HUDEP-2 (cell line): ENCODE results near the gene CRAMP1.
"Not testable (repeated sequence)": the region's sequence is repeated elsewhere in the genome, so short reads cannot be mapped to it uniquely, and the experiment has no call there.

Experiments used
- DNase-seq, 76 experiments: peaks; one replicate each; lab custom pipeline; 2025; ENCODE audit not compliant: unreplicated experiment in 76 of 76; lab: John Stamatoyannopoulos, UW

The CRAMP1 gene

DNA sequence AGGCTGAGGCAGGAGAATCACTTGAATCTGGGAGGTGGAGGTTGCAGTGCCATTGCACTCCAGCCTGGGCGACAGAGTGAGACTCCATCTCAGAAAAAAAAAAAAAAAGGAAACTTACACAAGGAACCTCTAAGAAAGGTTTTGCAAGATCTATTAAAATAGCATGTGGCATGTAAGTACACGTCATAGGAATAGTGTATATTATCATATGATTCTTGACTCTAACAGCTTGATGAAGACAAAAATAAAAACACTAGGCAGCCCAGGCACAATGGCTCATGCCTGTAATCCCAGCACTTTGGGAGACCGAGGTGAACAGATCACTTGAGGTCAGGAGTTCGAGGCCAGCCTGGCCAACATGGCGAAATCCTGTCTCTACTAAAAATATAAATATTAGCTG is 16.6 kb upstream of the CRAMP1 start:
- not testable (repeated sequence) for DNase-seq

DNA sequence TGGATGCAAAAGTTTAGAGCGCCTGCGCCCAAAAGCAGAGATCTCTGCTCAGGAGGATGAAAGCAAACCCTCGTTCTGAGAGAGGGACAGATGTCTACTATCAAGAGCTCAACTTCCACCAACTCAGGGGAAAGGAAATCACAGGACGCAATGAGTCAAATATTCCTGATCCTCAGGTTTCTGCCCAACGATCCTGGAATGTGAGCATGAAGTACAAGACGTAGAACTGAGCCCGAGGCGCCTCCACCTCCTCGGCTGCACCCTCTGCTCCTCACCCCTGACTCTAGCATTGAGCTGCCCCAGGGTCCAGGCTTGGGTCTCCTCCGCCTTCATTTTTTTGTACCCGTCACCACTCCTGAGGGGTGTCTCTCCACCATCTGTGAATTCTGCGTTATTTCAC is 15.6 kb upstream of the CRAMP1 start:
- DNase-seq = no peak

- DNase-seq = no peak
Observed at GRCh38 chr16:1597154-1597553, 15.0 kb upstream of the CRAMP1 start.

DNA sequence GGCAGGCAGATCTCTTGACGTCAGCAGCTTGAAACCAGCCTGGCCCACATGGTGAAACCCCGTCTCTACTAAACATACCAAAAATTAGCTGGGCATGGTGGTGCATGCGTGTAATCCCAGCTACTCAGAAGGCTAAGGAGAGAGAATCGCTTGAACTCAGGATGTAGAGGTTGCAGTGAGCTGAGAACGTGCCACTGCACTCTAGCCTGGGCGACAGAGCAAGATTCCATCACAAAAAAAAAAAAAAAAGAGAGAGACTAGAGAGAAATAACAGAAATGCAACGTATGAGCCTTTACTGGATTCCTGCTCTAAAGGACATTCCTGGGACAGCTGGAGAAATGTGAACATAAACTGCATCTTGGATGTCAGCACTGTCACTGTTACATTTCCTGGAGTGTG is 11.1 kb upstream of the CRAMP1 start:
- no peak for DNase-seq

GRCh38 chr16:1601489-1601888 is 10.7 kb upstream of the CRAMP1 start:
- no peak for DNase-seq

- DNase-seq = no peak
Observed at GRCh38 chr16:1602285-1602684, 9.9 kb upstream of the CRAMP1 start.

- DNase-seq = no peak
Observed at GRCh38 chr16:1606774-1607173, 5.4 kb upstream of the CRAMP1 start.

DNA sequence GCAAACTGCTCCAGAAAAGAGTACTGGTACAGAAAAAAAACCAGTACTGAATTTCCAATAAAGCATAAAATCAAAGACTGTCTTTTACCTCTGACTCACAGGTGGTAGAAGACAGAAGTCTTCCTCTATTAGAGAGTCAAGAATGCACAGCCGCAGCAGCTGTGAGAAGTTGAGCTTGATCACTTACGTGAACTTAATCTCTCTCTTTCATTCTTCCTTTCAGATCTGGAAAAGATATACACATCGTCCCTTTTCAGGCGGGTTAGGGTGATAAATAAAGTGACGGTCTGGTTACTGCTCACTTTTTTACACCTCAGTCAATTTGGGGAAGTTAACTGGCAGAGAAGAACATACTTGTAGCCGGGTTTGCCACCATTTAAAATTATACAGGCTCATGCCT is 4.2 kb upstream of the CRAMP1 start:
- no peak for DNase-seq

GRCh38 chr16:1610071-1610898 is 1.9 kb upstream of the CRAMP1 start:
- peak in 73 of 76 experiments; percentile 20 to 91 (median 82) for DNase-seq

GRCh38 chr16:1610899-1611632 is 1.1 kb upstream of the CRAMP1 start:
- peak in 28 of 76 experiments; percentile 14 to 83 (median 49) for DNase-seq

- peak in 27 of 76 experiments; percentile 2 to 41 (median 16) for DNase-seq
Observed at GRCh38 chr16:1613211-1613622, 1.1 kb downstream of the CRAMP1 start.

GRCh38 chr16:1613728-1614455 is 1.7 kb downstream of the CRAMP1 start:
- peak in 3 of 76 experiments; percentile 20 to 27 (median 25) for DNase-seq

DNA sequence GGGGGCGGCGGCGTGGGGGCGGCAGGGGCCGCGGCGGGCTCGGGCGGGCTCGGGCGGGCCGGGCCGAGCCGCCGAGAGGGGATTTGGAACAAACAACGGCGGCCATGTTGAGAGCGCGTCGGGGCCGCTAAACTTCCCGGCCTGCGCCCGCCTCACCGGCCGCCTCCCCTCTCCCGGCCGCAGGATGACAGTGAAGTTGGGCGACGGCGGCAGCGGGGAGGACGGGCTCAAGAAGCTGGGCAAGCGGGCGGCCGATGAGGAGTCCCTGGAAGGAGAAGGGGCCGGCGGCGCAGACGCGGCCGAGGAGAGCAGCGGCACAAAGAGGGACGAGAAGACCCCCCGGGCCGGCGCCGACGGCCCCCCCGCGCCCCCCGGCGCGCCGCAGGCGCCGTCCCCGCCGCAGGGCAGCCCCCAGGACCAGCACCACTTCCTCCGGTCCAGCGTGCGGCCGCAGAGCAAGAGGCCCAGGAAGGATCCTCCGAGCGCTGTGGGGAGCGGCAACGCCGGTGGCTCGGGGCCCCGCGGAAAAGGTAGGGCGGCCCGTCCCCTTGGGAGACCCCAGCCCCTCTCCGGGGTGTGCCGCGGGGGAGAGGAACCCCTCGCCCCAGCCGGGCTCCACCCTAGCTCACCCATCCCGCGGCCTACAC is 2.4 kb downstream of the CRAMP1 start:
- DNase-seq = peak in 5 of 76 experiments; percentile 4 to 20 (median 10)

DNA sequence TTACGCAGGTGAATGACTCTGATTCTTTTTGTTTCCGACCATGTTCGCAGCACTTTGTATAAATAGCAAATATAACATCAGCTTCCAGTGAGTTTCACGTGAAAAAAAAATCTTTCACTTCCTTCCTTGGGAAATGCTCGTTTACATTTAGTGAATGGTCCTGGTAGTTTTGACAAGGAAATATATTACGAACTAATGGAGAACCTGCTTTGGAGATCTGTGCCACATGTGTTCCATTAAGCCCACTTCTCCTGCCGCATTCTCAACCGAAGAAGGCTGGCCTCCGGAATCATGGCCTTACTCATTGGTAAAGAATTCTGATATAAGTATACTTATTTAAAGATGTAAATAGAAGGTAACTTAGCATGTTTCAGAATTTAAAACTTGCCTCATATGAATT is 3.6 kb downstream of the CRAMP1 start:
- no peak for DNase-seq

DNA sequence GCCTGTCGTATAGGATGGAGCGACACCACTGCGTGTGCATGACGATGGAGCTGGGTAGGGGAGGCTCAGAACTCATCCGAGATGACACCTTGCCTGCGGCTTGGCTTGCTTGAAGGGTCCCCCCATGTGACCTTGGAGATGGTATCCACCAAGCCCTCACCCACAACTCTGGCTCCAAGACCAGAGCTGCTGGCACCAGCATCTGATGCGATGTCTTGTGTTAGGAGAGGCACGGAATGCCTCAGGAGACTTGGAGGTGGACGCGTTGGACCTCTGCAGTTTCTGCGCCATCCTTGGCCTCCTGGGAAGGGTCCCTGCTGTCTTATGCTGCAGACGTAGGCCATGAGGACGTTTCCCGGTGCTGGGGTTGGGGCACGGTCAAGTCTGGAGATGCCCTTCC is 7.8 kb downstream of the CRAMP1 start:
- DNase-seq = no peak

- DNase-seq = no peak
Observed at GRCh38 chr16:1620391-1620790, 8.2 kb downstream of the CRAMP1 start.

GRCh38 chr16:1621851-1622250 is 9.7 kb downstream of the CRAMP1 start:
- no peak for DNase-seq

DNA sequence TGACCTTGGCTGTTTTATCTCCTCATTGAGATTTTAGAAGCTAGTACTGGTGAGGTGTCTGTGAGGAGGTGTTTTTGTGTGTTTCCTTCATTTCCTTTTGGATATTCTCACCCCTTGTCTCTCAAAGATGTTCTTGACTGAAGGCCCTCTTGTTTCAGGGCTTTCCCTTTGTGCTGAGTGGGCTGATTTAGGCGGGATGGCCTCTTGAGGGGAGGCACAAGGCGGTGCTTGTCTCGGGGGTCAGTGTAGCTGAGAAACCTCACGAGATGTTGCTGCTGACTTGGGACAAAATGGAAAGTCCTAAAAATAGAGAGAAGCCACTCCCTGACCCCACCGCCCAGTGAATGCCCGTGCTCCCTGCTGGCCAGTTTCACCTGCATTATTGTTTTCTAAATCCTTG is 14.2 kb downstream of the CRAMP1 start:
- DNase-seq = no peak

- DNase-seq = no peak
Observed at GRCh38 chr16:1626776-1627175, 14.6 kb downstream of the CRAMP1 start.

GRCh38 chr16:1630450-1631213 is 18.5 kb downstream of the CRAMP1 start:
- DNase-seq = no peak
